SHP77 treated with DMSO at 0.1 percent for 48 hours (cell line): Measurements from ENCODE around the gene BTBD6.
"Not testable (repeated sequence)": the region's sequence is repeated elsewhere in the genome, so short reads cannot be mapped to it uniquely, and the experiment has no call there.

Experiments used
- DNase-seq: peaks from one replicate; lab custom pipeline; 2025; lab: John Stamatoyannopoulos, UW

The BTBD6 gene

GRCh38 chr14:105269405-105269804 is 21.1 kb downstream of the BTBD6 start:
- no peak for DNase-seq

DNA sequence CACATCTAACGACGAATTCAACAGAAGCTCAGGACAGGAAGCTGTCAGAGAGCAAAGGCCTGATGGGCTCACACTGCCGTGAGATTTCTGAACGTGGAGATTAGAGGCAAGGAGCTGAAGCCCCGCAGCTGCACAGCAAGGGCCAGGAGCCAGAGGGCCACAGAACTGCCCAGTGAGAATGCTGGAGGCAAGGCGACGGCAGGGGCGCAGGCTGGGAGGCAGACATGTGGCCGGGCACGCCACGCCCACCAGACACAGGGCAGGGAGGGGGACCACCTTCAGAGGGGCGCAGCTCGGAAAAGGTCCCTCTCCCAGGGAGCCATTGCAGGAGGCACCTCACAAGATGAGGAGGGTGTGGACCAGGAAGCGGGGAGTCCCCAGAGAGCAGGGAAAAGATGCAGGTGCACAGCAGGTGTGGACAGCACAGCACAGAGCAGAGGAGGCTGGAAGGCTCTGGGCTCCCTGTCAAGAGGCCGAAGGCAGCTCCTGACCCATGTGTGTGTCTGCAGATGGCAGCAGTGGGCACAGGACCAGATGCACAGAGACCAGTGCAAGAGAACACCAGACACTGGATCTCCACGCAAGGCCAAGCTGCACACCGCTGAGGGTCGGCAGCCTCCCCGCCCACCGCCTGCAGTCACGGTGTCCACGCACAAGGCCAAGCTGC is 23.0 kb downstream of the BTBD6 start:
- DNase-seq = no peak

- no peak for DNase-seq
These were observed 24.3 kb downstream of the BTBD6 start for GRCh38 chr14:105272623-105273022.

DNA sequence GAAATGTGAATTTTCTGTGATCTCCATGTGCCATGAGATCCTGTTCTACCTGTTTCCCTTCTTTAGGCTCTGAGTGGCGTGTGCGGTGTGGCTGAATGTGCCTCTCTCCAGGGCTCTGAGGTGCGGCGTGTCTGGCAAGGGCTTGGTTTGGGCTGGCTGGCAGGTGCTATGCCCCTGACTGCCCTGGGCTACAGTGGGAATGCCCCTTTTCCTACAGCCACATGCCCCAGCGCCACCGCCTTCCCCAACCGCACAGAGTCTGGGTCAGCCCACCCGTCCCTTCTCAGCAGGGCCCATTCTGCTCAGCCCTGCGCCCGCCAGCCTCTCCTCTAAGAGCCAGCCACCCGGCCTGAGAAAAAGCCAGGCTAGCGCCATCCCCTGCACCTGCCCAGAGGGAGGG is 24.7 kb downstream of the BTBD6 start:
- no peak for DNase-seq

- no peak for DNase-seq
These were observed 26.3 kb downstream of the BTBD6 start for GRCh38 chr14:105274637-105275036.

GRCh38 chr14:105275267-105275946 is 27.1 kb downstream of the BTBD6 start:
- no peak for DNase-seq

DNA sequence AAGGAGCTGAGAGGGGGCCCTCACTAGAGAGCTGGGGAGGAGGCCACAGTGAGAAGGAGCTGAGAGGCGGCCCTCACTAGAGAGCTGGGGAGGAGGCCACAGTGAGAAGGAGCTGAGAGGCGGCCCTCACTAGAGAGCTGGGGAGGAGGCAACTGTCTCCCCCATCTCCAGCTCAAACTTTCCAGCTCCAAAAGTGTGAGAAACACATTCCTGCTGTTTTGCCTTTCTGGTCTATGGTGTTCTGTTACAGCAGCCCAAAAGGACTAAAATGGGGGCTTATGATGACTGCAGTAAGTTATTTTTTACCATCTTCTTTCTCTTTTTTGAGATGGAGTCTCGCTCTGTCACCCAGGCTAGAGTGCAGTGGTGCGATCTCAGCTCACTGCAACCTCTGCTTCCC is 29.1 kb downstream of the BTBD6 start:
- not testable (repeated sequence) for DNase-seq

- no peak for DNase-seq
These were observed 31.5 kb downstream of the BTBD6 start for GRCh38 chr14:105279642-105280361.

DNA sequence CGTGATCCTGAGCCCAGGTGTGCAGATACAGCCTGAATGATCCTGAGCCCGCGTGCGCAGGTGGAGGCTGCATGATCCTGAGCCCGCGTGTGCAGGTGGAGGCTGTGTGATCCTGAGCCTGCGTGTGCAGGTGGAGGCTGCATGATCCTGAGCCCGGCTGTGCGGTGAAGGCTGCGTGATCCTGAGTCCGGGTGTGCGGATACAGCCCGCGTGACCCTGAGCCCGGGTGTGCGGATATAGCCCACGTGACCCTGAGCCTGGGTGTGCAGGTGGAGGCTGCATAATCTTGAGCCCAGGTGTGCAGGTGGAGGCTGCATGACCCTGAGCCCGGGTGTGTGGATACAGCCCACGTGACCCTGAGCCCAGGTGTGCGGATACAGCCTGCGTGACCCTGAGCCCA is 32.2 kb downstream of the BTBD6 start:
- DNase-seq = no peak

GRCh38 chr14:105281371-105282097 is 33.2 kb downstream of the BTBD6 start:
- DNase-seq = peak; percentile 8

GRCh38 chr14:105282098-105282725 is 33.9 kb downstream of the BTBD6 start:
- DNase-seq = no peak

- DNase-seq = no peak
These were observed 34.7 kb downstream of the BTBD6 start for GRCh38 chr14:105283028-105283427.

GRCh38 chr14:105283899-105284298 is 35.6 kb downstream of the BTBD6 start:
- no peak for DNase-seq

DNA sequence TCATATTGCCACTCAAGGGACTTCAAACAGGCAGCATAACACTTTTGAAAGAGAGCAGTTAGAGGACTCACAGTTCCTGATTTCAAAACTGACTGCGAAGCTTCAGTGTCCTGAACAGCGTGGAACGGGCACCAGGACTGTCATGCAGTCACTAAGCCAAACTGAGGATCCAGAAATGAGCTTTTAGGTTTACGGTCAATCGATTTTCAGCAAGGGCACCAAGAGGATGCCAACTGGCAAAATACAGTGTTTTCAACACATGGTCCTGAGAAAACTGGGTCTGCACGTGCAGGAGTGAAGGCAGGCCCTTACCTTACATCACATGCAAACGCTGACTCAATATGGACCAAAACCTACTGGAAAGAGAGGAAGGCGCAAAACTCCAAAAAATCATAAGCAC is 36.8 kb downstream of the BTBD6 start:
- DNase-seq = no peak

GRCh38 chr14:105286759-105287144 is 38.4 kb downstream of the BTBD6 start:
- no peak for DNase-seq

GRCh38 chr14:105287249-105288102 is 39.1 kb downstream of the BTBD6 start:
- no peak for DNase-seq

GRCh38 chr14:105288936-105289335 is 40.6 kb downstream of the BTBD6 start:
- not testable (repeated sequence) for DNase-seq

DNA sequence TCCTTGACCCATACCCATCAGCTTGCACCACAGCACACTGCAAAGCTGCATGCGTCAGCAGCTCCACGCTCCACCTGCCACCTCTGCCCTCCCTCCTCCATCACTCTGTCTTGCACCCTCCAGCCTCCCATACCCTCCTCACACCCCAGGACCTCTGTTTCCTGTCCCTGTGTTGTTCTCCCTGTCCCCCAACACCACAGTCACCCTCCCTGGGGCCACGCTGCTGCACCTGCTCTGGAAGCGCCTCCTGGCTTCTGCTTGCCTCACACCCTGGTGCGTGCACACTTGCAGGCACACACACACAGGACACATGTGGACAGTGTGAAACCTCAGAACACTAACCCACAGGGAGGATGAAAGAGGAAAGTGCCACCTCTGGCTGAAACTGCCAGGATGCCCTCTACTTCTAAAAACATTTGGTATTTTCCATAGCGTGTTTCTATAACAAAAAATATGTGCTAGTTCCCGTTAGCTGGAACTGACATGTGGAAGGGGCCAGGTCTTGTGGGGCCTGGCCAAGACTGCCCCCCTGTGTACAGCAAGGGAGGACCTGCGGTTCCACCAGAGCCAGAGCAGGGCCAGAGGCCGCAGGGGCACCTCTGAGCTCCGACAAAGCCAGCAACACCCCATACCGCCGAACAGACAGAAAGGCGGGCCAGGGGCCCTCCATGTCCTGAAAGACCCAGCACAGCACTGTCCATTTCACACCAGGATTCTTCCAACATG is 42.5 kb downstream of the BTBD6 start:
- DNase-seq = no peak

DNA sequence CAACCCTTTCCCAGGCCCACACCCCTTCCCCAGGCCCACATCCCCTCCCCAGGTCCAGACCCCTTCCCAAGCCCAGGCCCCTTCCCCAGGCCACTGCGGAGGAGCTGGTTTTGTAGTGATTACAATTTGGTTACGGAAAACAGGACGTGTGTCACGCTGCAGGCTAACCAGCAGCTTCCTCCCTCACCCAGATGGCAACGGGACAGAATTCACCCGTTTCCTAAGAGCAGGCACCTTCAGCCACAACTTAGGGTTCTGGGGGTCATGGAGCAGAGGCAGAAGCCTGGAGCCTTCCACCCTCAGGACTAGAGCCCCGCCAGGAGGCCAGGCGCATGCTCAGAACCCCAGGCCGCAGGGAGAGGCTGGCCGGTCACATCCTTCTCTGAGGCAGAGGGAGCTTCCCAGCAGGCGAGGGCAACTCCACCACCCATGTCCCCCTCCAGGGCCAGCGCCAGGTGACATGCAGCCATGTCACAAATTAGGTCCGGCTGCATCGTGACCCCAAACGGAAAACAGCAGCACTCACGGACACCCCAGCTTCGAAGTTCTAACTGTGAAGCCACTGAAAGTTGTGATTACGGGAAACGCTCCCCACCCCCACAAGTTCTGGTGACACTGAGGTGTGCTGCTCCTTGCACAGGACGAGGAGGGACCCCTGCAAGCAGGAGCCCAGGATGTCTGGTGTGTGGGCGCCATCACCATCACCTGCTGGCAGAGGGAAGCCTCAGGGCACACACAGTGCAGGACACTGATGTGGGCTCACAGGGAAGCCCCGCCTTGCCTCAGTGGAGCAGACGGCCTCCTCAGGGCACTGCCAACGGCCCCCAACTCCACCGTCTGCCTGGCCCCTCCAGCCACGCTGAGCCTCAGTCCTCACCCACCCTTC is 44.7 kb downstream of the BTBD6 start:
- DNase-seq = no peak
